ENCODE results near the gene ETNK1.

The ETNK1 gene

GRCh38 chr12:22653075-22653474, 28.1 kb downstream of the ETNK1 start:
- DNase-seq (ENCODE audit: insufficient read length, low spot score) (no peak), FAIRE-seq (no peak)
- TF ChIP-seq CTCF (IDR thresholded peaks at IDR 0.05; ENCODE audit: insufficient read depth, missing control alignments), result no peak

- no peak for TF ChIP-seq CTCF (IDR thresholded peaks at IDR 0.05; ENCODE audit: insufficient read depth, missing control alignments)
- DNase-seq (ENCODE audit: insufficient read length, low spot score) (no peak), FAIRE-seq (no peak)
These were observed 28.8 kb downstream of the ETNK1 start for GRCh38 chr12:22653791-22654190.

- no peak for DNase-seq (ENCODE audit: insufficient read length, low spot score)
- no peak for TF ChIP-seq CTCF (IDR thresholded peaks at IDR 0.05; ENCODE audit: insufficient read depth, missing control alignments)
- FAIRE-seq, result no peak
These were observed 31.4 kb downstream of the ETNK1 start for GRCh38 chr12:22656376-22656775.

- FAIRE-seq (no peak), DNase-seq (ENCODE audit: insufficient read length, low spot score) (no peak)
- no peak for TF ChIP-seq CTCF (IDR thresholded peaks at IDR 0.05; ENCODE audit: insufficient read depth, missing control alignments)
These were observed 31.9 kb downstream of the ETNK1 start for GRCh38 chr12:22656831-22657230.

- TF ChIP-seq CTCF (IDR thresholded peaks at IDR 0.05; ENCODE audit: insufficient read depth, missing control alignments), result no peak
- FAIRE-seq (no peak), DNase-seq (ENCODE audit: insufficient read length, low spot score) (no peak)
These were observed 32.6 kb downstream of the ETNK1 start for GRCh38 chr12:22657538-22657937.

GRCh38 chr12:22658214-22658613, 33.2 kb downstream of the ETNK1 start:
- FAIRE-seq (no peak), DNase-seq (ENCODE audit: insufficient read length, low spot score) (no peak)
- no peak for TF ChIP-seq CTCF (IDR thresholded peaks at IDR 0.05; ENCODE audit: insufficient read depth, missing control alignments)

GRCh38 chr12:22662356-22662755, 37.4 kb downstream of the ETNK1 start:
- FAIRE-seq, result no peak
- DNase-seq (ENCODE audit: insufficient read length, low spot score), result no peak
- TF ChIP-seq CTCF (IDR thresholded peaks at IDR 0.05; ENCODE audit: insufficient read depth, missing control alignments), result no peak
